Measurements from ENCODE around the gene GNAT1.

GNAT1 gene

DNA sequence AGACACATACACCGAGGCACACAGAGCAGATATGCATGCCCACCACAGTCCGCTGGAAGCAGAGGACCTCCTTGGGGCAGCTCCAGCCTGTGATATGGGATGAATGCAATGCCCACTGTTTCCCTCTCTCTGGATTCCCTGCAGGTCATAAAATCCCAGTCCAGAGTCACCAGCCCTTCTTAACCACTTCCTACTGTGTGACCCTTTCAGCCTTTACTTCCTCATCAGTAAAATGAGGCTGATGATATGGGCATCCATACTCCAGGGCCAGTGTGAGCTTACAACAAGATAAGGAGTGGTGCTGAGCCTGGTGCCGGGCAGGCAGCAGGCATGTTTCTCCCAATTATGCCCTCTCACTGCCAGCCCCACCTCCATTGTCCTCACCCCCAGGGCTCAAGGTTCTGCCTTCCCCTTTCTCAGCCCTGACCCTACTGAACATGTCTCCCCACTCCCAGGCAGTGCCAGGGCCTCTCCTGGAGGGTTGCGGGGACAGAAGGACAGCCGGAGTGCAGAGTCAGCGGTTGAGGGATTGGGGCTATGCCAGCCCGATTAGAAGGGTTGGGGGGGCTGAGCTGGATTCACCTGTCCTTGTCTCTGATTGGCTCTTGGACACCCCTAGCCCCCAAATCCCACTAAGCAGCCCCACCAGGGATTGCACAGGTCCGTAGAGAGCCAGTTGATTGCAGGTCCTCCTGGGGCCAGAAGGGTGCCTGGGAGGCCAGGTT lies at the start of gene GNAT1:
Gene GNAT1 (plus strand): TSS at position 675 of the 725 bp plus-strand sequence. CDS start 116 bp downstream, outside the sequence.
- Mint-ChIP-seq H3K4me3 (no peak within 1 kb of the TSS), H3K27me3 (ENCODE audit: low read depth) (peaks cover 7% of the 10 kb centered on the region), H3K36me3 (ENCODE audit: low read depth) (peaks cover 5% of the 10 kb centered on the region), H3K4me1 (peaks cover 7% of the 10 kb centered on the region), H3K9me3 (no peaks in the 10 kb centered on the region), H3K27ac (no peak within 1 kb of the TSS)
- TF ChIP-seq, protein P1, sequence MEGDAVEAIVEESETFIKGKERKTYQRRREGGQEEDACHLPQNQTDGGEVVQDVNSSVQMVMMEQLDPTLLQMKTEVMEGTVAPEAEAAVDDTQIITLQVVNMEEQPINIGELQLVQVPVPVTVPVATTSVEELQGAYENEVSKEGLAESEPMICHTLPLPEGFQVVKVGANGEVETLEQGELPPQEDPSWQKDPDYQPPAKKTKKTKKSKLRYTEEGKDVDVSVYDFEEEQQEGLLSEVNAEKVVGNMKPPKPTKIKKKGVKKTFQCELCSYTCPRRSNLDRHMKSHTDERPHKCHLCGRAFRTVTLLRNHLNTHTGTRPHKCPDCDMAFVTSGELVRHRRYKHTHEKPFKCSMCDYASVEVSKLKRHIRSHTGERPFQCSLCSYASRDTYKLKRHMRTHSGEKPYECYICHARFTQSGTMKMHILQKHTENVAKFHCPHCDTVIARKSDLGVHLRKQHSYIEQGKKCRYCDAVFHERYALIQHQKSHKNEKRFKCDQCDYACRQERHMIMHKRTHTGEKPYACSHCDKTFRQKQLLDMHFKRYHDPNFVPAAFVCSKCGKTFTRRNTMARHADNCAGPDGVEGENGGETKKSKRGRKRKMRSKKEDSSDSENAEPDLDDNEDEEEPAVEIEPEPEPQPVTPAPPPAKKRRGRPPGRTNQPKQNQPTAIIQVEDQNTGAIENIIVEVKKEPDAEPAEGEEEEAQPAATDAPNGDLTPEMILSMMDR (IDR thresholded peaks at IDR 0.05; ENCODE audit: unreplicated experiment in 3 of 3) = no peak

DNA sequence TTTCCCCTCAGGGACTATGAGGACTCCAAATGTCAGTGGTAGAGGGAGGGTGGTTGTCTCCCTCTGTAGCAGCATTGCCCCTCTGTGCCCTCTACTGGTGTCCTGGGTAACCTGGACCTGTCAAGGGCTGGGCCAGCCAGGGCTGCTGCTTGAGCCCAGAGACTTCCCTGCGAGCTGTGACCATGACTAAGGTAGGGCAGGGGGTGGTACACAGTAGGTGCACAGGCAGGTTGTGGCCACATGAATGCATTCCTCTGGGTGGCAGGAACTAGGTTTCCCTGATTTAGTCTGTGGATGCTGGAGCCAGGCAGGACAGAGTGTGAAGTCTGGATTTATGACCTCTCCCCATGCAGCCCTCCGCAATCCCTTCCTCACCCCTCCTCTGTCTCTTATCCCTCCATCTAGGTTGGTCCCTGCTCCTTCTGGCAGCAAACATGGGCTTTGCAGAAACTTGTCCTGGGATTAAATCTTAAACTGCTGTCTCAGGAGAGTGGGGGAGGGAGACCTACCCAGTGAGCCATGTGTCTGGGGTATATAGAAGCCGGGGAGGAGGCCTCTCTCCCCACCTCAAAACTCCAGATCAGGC lies 45.0 kb upstream of the GNAT1 start:
- H3K27ac Mint-ChIP-seq = peak overlapping the region; percentile 65 to 81 (median 71)
- H3K9me3 Mint-ChIP-seq = no peaks in the 10 kb centered on the region
- TF ChIP-seq, protein P1 (IDR thresholded peaks at IDR 0.05; ENCODE audit: unreplicated experiment in 3 of 3) = no peak
- H3K4me3 Mint-ChIP-seq = no peak overlapping the region
- H3K4me1 Mint-ChIP-seq = peaks cover 47% of the 10 kb centered on the region
- no peaks in the 10 kb centered on the region for H3K36me3 Mint-ChIP-seq (ENCODE audit: low read depth)
- no peaks in the 10 kb centered on the region for H3K27me3 Mint-ChIP-seq (ENCODE audit: low read depth)

DNA sequence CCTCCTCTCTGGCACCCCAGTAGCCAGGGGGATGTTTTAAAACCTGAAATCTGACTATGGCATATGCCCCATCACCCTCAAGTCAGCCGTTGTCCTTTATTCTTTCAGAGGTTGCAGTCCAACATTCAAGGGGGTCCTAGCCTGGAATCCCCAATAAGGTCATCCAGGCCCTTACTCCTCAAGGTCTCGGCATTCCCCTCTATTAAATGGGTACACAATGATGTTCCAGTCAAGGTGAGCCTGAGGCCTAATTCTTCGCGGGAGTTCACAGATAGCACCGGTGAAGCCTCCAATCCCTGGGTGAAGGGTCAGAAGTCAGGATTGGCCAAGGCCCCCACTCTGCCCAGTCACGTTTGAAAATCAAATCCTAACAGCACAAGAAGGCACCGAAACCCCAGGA lies 44.4 kb upstream of the GNAT1 start:
- Mint-ChIP-seq H3K4me3 (no peak overlapping the region), H3K27ac (peak overlapping the region; percentile 65 to 81 (median 71)), H3K36me3 (ENCODE audit: low read depth) (no peaks in the 10 kb centered on the region), H3K4me1 (peaks cover 53% of the 10 kb centered on the region), H3K27me3 (ENCODE audit: low read depth) (no peaks in the 10 kb centered on the region), H3K9me3 (no peaks in the 10 kb centered on the region)
- TF ChIP-seq, protein P1 (IDR thresholded peaks at IDR 0.05; ENCODE audit: unreplicated experiment in 3 of 3) = no peak

DNA sequence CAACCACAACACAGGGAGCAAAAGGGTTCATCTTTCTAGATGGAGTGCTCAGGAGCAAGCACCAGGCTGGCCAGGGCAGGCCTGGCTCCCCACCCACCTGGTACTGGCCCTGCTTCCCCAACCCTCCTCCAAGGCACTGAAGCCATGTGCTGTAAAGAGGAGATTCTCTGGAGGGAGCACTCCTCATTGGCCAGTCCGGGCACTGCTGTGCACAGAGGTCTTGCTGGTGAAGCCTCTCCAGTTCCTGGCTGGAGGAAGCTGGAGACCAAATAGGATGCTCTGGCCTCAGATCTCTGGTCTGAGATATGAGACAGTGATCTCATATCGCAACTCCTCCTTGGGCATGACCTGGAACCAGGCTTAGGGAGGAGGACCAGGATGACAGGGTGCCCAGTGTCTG lies 44.0 kb upstream of the GNAT1 start:
- Mint-ChIP-seq H3K4me1 (peaks cover 58% of the 10 kb centered on the region), H3K36me3 (ENCODE audit: low read depth) (no peaks in the 10 kb centered on the region), H3K27me3 (ENCODE audit: low read depth) (no peaks in the 10 kb centered on the region), H3K9me3 (no peaks in the 10 kb centered on the region), H3K4me3 (no peak overlapping the region), H3K27ac (peak overlapping the region; percentile 65 to 85 (median 71))
- TF ChIP-seq, protein P1 (IDR thresholded peaks at IDR 0.05; ENCODE audit: unreplicated experiment in 3 of 3) = no peak

DNA sequence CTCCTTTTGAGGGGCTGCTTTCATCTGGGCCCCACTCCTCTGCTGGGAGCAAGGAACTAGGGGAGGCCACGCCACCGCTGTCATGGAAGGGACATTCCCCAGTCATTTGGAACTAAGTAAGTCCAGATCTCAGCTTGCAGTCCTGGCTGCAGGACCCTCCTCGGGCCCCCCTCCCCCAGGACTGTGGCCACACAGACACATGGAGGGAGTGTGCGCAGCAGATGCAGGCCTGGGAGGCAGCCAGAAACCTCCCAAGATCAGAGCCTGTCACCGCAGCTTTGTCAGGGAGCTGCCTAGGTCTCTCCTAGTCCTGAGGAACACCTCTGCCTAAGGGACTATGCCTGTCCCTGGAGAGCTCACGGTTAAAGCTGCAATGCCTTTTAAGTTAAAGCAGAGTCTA lies 43.5 kb upstream of the GNAT1 start:
- Mint-ChIP-seq H3K36me3 (ENCODE audit: low read depth) (no peaks in the 10 kb centered on the region), H3K4me3 (no peak overlapping the region), H3K27ac (peak overlapping the region; percentile 65 to 85 (median 71)), H3K9me3 (no peaks in the 10 kb centered on the region), H3K4me1 (peaks cover 58% of the 10 kb centered on the region), H3K27me3 (ENCODE audit: low read depth) (no peaks in the 10 kb centered on the region)
- TF ChIP-seq, protein P1 (IDR thresholded peaks at IDR 0.05; ENCODE audit: unreplicated experiment in 3 of 3) = no peak

DNA sequence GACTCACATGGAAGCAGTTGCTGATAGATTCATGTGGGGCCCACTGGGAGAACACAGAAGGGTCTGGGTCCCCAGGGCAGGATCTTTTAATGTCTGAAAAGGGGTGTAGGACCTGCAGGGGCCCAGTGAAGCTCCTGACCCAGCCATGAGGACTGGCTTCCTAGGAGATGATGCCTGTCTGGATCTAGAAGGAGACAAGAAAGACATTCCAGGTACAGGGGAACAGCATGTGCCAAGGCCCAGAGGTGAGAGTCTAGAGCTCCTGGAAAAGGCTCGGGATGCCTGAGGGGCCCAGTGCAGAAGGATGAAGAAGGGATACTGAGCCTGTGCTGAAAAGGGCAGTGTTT lies 41.0 kb upstream of the GNAT1 start:
- H3K4me3 Mint-ChIP-seq = peak overlapping the region; percentile 1 to 22 (median 20)
- H3K9me3 Mint-ChIP-seq = no peaks in the 10 kb centered on the region
- H3K27ac Mint-ChIP-seq = peak overlapping the region; percentile 58 to 95 (median 78)
- TF ChIP-seq, protein P1 (IDR thresholded peaks at IDR 0.05; ENCODE audit: unreplicated experiment in 3 of 3) = no peak
- no peaks in the 10 kb centered on the region for H3K36me3 Mint-ChIP-seq (ENCODE audit: low read depth)
- peaks cover 61% of the 10 kb centered on the region for H3K4me1 Mint-ChIP-seq
- H3K27me3 Mint-ChIP-seq (ENCODE audit: low read depth) = peaks cover 4% of the 10 kb centered on the region
